ENCODE measurements around the gene GPR39.

DNA sequence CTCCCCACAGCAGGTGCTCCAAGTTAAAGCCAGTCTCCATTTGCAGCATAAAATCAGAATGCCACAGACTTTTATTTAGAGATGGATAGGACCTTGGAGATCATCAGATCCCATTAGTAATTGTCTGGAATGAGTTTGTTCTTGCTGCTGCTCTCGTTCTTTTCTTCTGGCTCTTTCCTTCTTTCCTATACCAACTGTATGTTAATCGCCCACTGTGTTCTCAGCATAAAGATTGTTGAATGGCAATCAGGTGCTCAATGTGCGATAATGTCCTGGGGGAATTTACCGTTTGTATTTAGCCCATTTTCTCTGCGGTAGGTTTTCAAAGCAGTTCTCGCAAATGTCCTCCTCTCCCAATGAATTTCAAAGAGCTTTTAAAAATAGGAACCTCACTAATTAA is 3.3 kb downstream of the GPR39 start:
- TF ChIP-seq, protein P1, sequence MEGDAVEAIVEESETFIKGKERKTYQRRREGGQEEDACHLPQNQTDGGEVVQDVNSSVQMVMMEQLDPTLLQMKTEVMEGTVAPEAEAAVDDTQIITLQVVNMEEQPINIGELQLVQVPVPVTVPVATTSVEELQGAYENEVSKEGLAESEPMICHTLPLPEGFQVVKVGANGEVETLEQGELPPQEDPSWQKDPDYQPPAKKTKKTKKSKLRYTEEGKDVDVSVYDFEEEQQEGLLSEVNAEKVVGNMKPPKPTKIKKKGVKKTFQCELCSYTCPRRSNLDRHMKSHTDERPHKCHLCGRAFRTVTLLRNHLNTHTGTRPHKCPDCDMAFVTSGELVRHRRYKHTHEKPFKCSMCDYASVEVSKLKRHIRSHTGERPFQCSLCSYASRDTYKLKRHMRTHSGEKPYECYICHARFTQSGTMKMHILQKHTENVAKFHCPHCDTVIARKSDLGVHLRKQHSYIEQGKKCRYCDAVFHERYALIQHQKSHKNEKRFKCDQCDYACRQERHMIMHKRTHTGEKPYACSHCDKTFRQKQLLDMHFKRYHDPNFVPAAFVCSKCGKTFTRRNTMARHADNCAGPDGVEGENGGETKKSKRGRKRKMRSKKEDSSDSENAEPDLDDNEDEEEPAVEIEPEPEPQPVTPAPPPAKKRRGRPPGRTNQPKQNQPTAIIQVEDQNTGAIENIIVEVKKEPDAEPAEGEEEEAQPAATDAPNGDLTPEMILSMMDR (conservative IDR thresholded peaks at IDR 0.05) = no peak
- TF ChIP-seq EZH2 (IDR thresholded peaks at IDR 0.05; ENCODE audit: low read depth) = no peak
